Inflammatory macrophage treated with lipopolysaccharide for 4 hours (primary cell): Measurements from ENCODE around the gene KRTAP1-1.
"Not testable (repeated sequence)": the region's sequence is repeated elsewhere in the genome, so short reads cannot be mapped to it uniquely, and the experiment has no call there.

Source experiments
- DNase-seq: peaks from one replicate; pipeline ENCODE4 v3.0.0-alpha.2; 2020

The KRTAP1-1 gene

DNA sequence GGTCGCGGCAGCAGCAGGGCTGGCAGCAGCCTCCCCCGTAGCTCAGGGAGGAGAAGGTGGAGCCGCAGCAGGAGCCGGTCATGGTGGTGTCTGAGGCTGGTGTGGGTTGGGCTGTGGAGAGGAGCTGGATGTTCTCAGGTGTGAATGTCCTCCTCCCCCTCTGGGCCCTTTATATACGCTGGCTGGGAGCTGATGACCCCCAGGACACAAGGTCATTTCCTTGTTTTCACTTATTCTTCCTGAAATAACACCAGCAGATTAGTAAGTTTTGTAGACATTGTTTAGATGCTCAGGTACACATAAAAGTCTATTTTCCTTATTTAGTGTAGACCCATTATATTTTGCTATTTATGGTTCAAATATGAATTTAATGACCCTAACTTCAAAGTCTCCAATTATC is 13.9 kb upstream of the KRTAP1-1 start, which contains the start of gene KRTAP2-2:
TSS of gene KRTAP2-2 (minus strand) at position 101 of the 400 bp plus-strand sequence. CDS start at position 82, 19 bp downstream.
- DNase-seq: not testable (repeated sequence)

DNA sequence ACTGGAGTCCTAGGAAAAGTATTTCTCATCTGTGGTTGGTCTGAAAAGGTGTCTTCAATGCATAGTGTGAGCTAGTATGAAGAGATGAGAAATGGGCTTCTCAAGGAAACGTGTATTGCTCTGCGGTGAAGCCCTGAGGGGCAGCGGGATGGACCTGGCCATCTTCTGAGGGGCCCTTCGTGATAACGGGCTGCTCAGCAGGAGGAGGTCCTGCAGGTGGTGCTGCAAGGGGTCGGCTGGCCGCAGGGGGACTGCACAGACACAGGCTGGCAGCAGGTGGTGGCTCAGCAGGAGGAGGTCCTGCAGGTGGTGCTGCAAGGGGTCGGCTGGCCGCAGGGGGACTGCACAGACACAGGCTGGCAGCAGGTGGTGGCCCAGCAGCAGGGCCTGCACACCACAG is 13.3 kb upstream of the KRTAP1-1 start:
- DNase-seq: not testable (repeated sequence)

DNA sequence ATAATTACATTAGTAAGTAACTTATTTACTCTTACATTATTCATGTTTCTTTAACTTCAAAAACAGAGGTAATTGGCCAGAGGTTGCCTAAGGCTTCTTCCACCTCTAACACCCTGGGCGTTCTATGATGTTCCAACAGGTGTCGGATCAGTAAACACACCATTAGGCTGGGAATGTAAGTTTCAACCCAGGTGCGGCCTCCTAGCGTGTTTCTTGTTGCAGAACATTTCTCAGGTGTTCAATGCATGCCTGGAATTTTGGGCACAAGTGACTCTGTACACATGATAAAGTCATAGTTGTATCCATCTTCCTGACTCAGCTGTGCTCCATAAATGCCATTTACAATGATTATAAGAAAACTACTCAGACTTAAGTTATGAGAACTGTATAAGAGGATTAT is 12.8 kb upstream of the KRTAP1-1 start:
- no peak for DNase-seq

DNA sequence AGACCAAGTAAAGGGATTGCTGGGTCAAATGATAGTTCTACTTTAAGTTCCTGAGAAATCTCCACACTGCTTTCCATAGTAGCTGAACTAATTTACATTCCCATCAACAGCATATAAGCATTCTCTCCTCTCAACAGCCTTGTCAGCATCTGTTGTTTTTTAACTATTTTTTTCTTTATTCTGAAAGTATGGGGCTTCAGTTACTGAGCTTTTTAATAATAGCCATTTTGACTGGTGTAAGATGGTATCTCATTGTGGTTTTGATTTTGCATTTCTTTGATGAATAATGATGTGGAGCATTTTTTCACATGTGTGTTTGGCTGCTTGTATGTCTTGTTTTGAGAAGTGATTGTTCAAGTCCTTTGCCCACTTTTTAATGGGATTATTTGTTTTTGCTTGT is 11.3 kb upstream of the KRTAP1-1 start:
- DNase-seq: no peak

DNA sequence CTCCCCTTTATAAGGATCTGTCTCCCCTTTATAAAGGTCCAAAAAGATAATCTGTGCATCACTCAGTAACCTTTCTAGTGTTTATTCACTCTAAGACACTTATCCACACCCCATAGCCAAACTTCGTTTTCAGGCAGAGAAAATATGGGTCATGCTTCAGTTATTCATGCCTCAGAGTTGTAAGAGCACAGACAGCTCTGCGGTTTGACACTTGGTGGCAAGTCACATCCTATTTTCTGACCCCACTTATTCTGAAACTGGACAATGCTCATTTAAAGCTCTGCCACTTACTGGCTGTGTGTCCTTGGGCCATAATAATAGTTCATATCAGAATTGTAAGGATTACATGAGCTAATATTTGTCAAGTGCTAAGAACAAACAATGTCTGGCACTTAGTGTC is 7.9 kb upstream of the KRTAP1-1 start:
- no peak for DNase-seq

DNA sequence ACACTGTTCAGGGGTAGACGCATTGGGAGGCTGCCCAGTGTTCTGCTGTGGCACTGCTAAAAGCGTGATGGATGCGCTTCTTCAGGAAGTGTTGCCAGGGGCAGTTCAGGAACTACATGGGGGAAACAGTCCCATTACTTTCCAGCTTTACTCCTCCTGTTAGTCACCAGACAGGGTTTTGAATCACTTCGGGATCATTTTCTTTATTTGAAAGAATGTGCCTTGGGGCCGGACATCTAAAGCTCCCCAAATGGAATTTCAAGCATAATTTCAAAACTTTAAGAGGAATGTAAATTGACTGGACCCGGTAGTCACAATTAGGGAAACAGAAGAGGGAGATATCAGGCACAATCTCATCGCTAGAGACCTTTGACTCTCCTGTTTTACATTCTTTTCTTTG is 7.2 kb upstream of the KRTAP1-1 start:
- DNase-seq: no peak

DNA sequence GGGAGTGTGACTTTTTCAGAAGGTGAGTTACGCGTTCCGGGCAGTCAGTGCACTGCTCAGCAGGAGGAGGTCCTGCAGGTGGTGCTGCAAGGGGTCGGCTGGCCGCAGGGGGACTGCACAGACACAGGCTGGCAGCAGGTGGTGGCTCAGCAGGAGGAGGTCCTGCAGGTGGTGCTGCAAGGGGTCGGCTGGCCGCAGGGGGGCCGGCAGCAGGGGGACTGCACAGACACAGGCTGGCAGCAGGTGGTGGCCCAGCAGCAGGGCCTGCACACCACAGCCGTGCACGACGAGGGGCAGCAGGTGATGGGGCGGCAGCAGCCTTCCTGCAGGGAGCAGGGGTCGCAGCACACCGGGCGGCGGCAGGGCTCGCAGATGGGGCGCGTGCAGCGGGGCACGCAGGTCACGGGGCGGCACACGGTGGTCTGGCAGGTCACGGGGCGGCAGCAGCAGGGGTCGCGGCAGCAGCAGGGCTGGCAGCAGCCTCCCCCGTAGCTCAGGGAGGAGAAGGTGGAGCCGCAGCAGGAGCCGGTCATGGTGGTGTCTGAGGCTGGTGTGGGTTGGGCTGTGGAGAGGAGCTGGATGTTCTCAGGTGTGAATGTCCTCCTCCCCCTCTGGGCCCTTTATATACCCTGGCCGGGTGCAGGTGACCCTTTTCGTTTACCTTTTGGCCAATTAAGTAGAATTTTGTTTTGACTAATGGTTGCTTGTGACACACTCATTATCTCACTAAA is 5.7 kb upstream of the KRTAP1-1 start, which contains the start of gene KRTAP2-1:
TSS of gene KRTAP2-1 (minus strand) at position 582 of the 731 bp plus-strand sequence. CDS start at position 533, 49 bp downstream.
- not testable (repeated sequence) for DNase-seq

DNA sequence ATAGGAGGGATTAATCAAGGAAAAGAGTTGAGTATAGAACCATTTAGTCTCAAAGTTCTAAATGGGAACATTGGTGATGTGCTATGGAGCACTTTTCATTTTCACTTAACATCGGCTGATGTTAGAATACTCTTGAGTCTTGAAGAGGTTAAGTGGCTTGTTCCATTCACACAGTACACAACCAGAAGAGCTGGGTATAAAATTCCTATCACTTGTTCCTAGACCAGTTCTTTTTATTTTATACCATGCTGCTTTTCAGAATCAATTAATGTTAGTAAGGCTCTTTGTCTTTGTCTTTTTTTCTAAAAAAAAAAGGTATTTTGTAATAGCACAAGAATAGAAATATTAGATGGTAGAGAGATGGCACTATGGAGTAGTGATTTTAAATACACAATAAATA is 1.7 kb upstream of the KRTAP1-1 start:
- DNase-seq: no peak

DNA sequence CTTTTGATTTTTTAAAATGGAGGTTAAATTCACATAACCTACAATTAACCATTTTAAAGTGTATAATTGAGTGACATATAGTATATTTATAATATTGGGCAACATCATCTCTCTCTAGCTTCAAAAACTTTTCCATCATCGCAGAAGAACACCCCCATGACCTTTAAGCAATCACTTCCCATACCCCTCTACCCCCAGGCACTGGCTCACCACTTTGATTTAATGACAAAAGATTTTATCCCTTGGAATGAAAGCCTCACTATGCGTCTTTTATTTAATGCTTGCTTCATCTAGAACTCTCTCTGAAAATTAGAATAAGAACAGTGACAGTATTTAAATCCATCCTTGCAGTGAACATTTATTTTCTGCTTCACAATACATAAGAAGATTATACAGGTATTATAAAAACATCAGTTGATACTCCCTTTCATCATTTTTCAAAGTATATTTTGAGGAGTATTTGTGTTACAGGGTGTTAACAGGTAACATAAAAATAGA is 3.3 kb downstream of the KRTAP1-1 start:
- no peak for DNase-seq

DNA sequence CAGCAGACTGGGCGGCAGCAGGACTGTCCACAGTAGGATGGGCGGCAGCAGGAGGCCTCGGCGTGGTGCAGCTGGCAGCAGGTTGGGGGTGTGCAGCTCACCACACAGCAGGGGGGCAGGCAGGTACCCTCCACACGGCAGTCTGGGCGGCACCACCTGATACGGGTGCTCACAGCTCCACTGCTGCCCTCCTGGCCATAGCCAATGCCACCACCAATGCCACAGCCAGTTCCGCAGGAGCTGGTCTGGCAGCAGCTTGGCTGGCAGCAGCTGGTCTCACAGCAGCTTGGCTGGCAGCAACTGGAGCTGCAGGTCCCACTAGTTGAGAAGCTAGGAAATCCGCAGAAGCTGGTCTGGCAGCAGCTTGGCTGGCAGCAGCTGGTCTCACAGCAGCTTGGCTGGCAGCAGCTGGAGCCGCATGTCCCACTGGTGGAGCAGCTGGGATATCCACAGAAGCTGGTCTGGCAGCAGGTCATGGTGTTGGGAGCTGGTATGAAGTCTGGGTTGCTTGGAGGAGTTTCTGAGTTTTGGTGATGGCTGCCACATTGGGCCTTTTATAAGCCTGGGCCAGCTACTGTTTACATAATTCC is 6.8 kb downstream of the KRTAP1-1 start, which contains the start of gene KRTAP1-3:
TSS of gene KRTAP1-3 (minus strand) at position 529 of the 590 bp plus-strand sequence. CDS start at position 476, 53 bp downstream.
- not testable (repeated sequence) for DNase-seq

DNA sequence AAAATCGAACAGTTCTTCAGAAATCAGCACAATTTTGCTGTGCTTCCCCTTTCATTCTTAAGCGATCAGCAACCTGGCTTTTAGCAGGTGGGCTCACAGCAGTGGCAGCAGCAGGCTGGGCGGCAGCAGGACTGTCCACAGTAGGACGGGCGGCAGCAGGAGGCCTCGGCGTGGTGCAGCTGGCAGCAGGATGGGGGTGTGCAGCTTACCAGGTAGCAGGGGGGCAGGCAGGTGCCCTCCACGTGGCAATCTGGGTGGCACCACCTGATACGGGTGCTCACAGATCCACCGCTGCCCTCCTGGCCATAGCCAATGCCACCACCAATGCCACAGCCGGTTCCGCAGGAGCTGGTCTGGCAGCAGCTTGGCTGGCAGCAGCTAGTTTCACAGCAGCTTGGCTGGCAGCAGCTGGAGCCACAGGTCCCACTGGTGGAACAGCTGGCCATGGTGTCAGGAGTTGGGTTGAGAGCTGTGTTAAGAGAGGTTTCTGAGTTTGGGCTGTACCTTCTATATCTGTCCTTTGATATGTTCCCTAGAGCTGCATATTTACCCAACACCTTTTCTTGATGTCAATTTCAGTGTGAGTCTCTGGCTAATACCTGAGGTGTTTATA is 11.5 kb downstream of the KRTAP1-1 start, which contains the start of gene KRTAP1-4:
TSS of gene KRTAP1-4 (minus strand) at position 563 of the 613 bp plus-strand sequence. CDS start at position 446, 117 bp downstream.
- DNase-seq: no peak

DNA sequence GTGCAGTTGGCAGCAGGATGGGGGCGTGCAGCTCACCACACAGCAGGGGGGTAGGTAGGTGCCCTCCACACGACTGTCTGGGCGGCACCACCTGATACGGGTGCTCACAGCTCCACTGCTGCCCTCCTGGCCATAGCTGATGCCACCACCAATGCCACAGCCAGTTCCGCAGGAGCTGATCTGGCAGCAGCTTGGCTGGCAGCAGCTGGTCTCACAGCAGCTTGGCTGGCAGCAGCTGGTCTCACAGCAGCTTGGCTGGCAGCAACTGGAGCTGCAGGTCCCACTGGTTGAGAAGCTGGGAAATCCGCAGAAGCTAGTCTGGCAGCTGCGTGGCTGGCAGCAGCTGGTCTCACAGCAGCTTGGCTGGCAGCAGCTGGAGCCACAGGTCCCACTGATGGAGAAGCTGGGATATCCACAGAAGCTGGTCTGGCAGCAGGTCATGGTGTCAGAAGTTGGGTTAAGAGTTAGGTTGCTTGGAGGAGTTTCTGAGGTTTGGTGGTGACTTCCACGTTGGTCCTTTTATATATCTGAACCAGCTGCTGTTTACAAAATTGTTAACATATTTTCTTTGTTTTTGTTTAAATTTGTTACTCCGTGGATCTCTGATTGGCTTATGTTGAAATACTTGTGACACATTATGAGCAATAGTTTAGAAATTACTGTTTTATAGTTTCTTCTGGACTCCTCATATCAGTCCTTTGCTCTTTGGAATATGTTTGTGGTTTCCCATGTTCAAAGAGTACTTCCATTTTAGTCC is 14.4 kb downstream of the KRTAP1-1 start, which contains the start of gene KRTAP1-5:
TSS of gene KRTAP1-5 (minus strand) at position 494 of the 757 bp plus-strand sequence. CDS start at position 441, 53 bp downstream.
- DNase-seq: no peak

DNA sequence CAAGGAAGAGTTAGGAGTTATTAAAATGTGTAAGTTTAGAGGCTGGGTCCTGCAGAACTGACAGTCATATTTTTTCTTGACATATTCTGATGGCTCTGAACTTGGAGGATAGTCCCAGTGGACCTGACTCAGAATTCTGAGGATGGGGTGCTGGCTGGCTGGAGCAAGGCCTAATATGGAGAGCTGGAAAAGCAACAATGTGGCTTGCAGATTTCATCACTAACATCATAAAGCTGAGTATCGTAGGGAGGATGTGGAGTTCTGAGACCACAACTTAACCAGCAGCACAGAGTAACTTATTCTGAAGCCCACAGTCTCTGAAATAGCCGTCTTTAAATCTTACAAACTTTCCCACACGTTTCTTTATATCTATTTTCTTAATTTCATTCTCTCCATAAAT is 16.6 kb downstream of the KRTAP1-1 start:
- DNase-seq: no peak

DNA sequence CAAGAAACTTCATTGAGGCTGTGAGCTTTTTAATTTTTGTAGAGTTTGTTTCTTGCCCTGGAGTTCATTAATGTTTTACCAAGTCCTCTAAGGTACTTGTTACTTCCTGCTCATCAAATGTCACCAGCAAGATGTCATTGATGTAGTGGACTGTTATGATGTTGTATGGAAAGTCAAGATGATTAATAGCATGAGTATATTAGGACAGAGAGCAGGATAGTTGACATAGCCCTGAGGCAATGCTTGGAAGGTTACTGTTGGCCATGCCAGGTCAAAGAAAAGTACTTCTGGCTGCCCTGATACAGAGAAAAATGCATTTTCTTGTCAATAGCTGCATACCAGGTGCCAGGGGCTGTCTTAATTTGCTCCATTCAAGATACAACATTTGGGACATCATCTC is 20.9 kb downstream of the KRTAP1-1 start:
- no peak for DNase-seq

DNA sequence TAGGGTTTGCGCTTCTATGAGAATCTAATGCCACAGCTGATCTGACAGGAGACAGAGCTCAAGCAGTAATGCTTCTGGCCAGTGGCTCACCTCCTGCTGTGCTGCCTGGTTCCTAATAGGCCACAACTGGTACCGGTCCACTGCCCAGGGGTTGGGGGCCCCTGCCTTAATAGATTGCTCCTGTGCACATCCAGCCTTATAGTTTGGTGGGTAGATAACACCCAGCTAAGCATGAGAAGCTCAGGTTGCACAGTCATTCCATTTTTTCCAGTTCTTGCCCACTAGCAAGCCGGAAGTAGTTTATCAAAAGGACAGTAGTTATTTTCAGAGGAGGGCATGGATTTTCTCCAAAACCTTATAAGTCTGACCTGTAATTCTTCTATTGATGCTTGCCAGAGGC is 21.8 kb downstream of the KRTAP1-1 start:
- no peak for DNase-seq

DNA sequence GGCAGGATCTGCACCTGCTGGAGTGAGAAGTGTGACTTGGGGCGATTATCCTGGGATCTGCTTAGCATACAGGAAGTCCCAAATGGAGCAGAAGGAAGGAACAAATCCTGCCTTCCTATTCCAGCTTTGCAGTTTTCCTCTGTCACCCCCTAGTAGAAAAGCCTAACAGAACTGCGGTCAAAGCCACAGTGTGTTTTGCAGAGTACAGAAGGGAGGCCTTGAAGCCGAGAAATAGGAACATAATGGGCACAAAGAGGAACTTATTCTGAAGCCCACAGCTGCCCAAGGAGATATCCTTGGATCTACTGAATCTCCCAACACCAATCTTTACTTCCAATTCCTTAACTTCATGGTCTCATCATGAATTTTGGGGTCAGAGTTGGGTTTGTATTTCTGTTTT is 22.7 kb downstream of the KRTAP1-1 start:
- DNase-seq: no peak

DNA sequence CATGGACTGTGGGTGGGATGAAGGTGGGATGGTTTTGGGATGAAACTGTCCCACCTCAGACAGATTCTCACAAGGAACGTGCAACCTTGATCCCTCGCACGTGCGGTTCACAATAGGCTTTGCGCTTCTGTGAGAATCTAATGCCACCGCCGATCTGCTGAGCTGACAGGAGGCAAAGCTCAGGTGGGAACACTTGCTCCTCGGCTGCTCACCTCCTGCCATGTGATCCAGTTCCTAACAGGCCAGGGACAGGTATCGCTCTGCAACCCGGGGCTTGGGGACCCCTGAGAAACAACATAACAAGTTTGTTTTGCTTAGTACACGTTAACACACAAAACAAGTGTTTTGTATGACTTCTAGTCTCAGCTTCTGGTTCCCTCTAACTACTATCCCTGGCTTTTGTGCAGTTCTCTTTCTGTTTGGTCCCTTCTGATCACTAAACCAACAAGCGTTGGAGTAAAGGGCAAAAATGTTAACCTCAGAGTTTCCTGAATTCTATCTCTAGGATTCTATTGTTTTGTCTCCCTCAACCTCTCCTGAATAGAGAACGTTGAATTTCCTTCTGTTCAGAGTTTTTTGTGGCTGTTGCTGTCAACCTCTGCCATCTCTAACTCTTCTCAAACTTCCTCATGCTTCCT is 24.6 kb downstream of the KRTAP1-1 start:
- DNase-seq: no peak

DNA sequence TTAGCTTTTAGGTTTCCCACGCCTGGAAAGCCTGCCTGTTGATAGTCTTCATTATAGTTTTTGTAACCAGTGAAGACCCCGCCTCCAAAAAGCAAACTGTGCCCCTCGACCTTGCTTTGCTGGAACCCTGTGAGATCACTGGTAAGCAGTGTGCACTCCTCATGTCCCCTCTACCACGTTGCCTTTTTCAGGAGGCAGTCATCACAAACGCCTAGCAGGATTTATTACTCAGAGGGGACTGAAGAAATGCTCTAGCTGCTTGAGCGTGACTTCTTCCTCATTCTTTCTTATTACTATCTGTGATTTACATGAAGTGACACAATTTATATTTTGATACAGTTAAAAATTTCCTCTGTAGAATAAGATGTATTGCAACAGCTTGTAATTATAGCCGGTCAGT is 25.8 kb downstream of the KRTAP1-1 start:
- no peak for DNase-seq

DNA sequence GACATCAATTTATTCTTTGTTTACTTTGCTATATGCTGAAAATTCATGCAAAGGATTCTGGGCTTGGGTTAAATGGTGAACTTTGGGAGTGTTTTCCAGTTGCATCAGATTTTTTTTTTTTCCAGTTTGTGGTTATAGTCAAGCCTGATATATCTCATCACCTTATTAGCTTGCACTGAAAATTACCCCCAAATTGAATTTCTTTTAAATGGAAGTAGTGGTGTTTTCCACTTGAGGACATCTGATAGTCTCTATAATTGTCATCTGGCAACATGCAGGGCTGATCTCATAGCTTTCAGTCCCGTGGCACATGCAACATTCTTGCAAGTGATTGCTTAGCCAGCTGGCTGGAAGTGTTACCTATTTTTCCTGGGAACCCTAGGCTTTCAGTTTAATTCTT is 27.6 kb downstream of the KRTAP1-1 start:
- DNase-seq: no peak

DNA sequence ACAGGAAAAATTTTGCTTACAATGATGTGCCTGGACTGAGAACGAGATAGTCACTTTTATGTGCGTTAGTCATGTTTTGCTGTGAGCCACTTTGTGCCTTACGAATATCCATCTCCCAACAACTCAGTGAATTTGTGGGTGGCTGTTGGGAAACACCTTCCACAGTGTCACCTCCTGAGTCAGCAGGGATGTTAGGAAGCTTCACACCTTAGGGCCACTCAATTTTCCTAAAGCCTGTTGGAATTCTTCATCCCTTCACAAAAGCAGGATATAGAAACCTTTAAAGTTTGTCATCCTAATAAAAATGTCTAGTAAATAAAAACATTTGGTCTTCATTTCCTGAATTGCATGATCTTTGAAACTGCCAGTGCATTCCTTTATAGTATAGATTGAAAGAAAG is 28.1 kb downstream of the KRTAP1-1 start:
- no peak for DNase-seq

DNA sequence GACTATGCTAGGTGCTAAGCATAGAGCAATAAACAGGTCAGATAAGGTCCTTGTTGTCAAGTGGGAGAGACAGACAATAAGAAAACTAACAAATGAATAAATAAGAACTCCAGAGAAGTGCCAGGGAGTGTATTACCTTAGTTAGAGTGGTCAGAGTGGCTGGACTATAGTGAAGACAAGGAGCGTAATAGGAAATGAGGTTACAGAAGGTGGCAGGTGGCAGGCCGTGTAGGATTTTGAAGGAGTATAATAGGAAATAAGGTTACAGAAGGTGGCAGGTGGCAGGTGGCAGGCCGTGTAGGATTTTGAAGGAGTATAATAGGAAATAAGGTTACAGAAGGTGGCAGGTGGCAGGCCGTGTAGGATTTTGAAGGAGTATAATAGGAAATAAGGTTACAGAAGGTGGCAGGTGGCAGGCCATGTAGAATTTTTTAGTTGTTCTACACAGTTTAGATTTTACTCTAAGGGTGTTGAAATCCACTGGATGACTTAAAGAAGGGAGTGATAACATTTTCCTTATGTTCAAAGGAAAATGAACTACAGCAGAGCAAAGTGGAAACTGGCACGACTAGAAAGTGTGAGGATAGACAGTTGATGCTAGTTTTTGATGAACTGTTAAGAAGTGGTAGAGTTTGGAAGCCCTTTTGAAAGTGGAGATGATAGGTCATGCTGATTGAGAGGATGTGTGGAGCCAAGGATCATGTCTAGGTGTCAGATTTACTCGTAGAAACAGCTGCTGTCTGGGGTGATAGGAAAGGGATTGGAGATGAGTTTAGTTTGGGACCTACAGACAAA is 28.7 kb downstream of the KRTAP1-1 start:
- DNase-seq: no peak
